ENCODE data around the gene KRIT1.

DNA sequence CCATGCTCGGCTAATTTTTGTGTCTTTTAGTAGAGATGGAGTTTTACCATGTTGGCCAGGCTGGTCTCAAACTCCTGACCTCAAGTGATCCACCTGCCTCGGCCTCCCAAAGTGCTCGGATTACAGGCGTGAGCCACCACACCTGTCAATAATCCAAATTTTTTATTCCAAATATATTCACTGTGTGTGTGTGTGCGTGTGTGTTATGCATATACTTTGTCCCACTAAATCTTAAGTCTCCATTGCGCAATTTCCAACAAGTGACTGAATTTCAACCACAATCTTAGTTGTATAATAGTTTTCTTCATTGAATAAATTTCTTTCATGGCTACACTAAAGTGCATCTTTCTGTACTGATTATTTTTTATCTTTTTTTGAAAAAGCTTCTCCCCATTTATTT is 2.7 kb downstream of the KRIT1 start:
- TF ChIP-seq, protein P1, sequence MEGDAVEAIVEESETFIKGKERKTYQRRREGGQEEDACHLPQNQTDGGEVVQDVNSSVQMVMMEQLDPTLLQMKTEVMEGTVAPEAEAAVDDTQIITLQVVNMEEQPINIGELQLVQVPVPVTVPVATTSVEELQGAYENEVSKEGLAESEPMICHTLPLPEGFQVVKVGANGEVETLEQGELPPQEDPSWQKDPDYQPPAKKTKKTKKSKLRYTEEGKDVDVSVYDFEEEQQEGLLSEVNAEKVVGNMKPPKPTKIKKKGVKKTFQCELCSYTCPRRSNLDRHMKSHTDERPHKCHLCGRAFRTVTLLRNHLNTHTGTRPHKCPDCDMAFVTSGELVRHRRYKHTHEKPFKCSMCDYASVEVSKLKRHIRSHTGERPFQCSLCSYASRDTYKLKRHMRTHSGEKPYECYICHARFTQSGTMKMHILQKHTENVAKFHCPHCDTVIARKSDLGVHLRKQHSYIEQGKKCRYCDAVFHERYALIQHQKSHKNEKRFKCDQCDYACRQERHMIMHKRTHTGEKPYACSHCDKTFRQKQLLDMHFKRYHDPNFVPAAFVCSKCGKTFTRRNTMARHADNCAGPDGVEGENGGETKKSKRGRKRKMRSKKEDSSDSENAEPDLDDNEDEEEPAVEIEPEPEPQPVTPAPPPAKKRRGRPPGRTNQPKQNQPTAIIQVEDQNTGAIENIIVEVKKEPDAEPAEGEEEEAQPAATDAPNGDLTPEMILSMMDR (conservative IDR thresholded peaks at IDR 0.05) = no peak
- no peak for TF ChIP-seq ZFX (IDR thresholded peaks at IDR 0.05)
